IPS-18c (cell line): Measurements from ENCODE around the gene EFEMP1.
A peak's percentile ranks its signal among the peaks of the same experiment; 100 is the strongest.

Source experiments
- H3K4me3 ChIP-seq: 2 replicates; pipeline ENCODE4 v1.7.0; 2013; ENCODE audit warnings: low read depth, mild to moderate bottlenecking, low read length, moderate library complexity; ENCODE audit not compliant: insufficient read depth
- H3K9me3 ChIP-seq: one replicate; pipeline ENCODE4 v1.6.1; 2013; ENCODE audit warnings: mild to moderate bottlenecking, low read length, moderate library complexity; ENCODE audit not compliant: control insufficient read depth, insufficient read depth

The EFEMP1 gene

DNA sequence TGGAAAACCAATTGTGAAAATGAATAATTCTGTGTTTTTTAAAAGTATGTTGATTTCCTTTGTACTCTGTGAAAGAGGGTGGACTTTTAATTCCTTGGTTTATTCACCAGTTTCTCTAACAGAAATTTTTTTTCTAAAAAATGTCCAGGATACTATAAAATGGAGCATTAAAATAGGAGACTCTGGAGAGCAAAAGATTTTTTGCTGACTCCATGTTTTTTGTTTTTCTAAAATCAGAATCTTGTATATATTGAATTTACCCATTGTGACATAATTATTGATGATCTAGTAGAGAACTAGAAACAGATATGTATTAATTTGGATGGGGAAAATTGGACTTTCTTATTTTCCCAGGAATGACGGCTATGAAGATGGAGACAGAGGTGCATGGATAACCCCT lies 23.2 kb upstream of the EFEMP1 start:
- Histone ChIP-seq H3K9me3 (no peaks in the 10 kb centered on the region), H3K4me3 (no peak overlapping the region)

DNA sequence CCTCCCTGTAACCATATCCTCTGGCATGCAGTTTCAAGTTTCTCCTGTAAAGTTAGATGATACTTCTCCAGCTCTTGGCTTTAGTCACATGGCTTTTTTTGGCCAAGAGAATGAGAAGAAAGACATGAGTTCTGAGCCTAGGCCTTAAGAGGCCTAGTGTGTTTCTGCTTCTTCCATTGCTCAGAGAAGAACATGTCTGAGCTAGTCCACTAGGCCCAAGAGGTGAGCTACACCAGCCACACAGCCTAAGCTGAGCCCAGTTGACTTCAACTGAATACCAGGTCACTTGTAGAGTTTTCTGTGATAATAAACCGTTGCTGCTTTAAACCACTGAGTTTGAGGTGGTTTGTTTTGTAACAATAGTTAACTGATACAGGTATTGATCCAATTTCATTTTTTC lies 19.9 kb upstream of the EFEMP1 start:
- Histone ChIP-seq H3K9me3 (no peaks in the 10 kb centered on the region), H3K4me3 (no peak overlapping the region)

GRCh38 chr2:55936351-55936750 lies 12.8 kb upstream of the EFEMP1 start:
- no peaks in the 10 kb centered on the region for H3K9me3 ChIP-seq
- no peak overlapping the region for H3K4me3 ChIP-seq

- Histone ChIP-seq H3K9me3 (no peaks in the 10 kb centered on the region), H3K4me3 (no peak overlapping the region)
Observed at GRCh38 chr2:55934337-55934736, 10.8 kb upstream of the EFEMP1 start.

DNA sequence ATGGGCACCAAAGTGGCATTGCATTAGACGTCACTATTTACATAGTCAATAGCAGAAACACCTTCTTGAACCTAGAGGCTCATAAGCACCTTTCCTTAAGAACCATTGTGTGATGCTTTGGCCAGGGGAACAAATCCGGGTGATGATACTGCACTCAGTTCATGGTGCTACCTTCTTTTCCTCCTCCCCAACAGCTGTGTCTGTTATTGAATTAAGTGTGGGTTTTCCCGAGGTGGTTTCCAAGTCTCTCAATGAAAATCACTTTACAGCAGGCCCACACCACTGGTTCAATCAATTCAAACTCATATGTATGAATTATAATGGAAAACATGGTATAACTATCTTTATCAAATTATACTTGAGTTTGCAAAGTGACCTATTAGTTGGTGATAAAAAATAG lies 9.3 kb upstream of the EFEMP1 start:
- no peak overlapping the region for H3K4me3 ChIP-seq

GRCh38 chr2:55931281-55931680 lies 7.7 kb upstream of the EFEMP1 start:
- Histone ChIP-seq H3K9me3 (no peaks in the 10 kb centered on the region), H3K4me3 (no peak overlapping the region)

More for the DNA sequence above, 9.3 kb upstream of the EFEMP1 start:
- no peaks in the 10 kb centered on the region for H3K9me3 ChIP-seq

GRCh38 chr2:55929476-55929875 lies 5.9 kb upstream of the EFEMP1 start:
- Histone ChIP-seq H3K4me3 (no peak overlapping the region), H3K9me3 (no peaks in the 10 kb centered on the region)

DNA sequence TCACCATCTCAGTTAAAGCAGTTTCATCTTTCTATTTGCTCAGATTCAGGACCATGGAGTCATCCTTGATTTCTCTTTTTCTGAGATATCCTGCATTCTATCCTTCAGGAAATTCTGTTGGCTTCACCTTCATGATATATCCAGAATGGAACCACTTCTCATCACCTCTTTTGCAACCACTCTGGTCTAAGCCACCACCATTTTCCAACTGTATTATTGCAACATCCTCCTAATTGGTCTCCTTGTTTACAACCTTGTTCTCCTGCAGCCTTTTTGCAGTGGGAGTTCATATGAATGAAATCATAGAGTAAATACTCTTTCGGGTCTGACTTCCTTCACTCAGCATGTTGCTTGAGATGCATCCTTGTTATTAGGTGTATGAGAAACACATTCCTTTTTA lies 3.4 kb upstream of the EFEMP1 start:
- Histone ChIP-seq H3K9me3 (no peaks in the 10 kb centered on the region), H3K4me3 (no peak overlapping the region)

DNA sequence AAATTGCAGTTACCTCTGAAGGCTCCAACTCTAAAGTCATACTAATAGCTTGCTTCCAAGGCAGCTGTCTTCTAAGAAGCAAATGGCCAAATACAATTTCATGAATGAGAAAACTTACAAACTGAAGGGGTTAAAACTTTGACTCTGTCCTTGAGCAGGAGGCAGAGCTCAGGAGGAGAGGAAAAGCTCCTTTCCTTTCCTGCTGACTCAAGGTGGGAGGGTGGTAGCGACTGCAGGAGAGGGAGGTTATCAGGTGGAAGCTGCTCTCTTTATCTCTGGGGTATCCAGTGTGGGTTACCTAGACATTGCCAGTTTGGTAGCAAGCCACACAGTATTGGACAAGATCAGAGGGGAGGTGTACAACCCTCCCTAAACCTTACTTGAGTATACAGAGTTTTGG lies 2.7 kb upstream of the EFEMP1 start:
- H3K9me3 ChIP-seq = no peaks in the 10 kb centered on the region
- no peak overlapping the region for H3K4me3 ChIP-seq

DNA sequence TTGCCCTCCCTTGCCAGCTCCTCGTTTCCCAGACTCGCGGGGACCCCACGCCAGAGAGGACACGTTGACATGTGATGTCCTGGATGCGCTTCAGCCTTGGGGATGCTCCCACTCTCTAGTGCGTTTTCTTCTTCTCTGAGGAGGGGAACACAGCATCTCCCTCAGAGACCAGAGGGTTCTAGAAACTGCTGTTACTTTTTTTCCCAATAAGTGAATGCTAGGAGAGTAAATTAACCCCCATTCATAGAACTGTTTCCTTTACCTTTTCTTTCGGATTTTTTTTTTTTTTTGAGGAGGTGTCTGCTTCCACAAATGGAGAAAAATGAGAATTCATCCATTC lies 370 bp upstream of the EFEMP1 start:
- no peaks in the 10 kb centered on the region for H3K9me3 ChIP-seq
- H3K4me3 ChIP-seq = peak overlapping the region; percentile 75

DNA sequence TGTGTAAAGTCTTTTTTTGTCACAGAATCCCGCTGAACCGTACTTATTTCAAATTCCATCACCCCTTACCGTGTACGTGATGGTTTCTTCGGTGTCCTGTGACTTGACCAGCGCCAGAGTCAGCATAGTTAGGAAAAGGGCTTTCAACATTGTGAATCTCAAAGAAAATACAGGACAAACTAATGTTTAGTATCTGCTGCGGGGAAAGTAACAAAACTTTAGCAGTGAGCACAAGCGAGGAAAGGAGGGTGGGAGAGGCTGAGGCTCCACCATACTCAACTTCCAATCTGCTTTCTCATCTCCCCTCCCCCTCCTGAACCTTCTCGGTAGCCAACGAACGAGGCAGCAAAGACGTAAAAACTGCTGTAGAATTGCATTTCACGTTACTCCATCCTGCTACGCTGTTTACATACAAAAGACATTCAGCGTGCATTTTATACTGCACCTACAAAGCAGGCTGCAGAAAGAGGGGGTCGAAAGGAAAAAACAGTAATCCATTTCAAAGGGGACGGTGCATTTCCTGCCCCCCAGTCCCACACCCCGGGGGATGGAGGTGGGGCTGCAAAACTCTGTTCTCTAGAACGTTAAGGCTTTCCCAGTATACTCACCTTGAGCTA lies 1.2 kb downstream of the EFEMP1 start:
- H3K4me3 ChIP-seq = peak overlapping the region; percentile 75

GRCh38 chr2:55919574-55919973 lies 4.0 kb downstream of the EFEMP1 start:
- Histone ChIP-seq H3K9me3 (no peaks in the 10 kb centered on the region), H3K4me3 (no peak overlapping the region)

More for the DNA sequence above, 1.2 kb downstream of the EFEMP1 start:
- no peaks in the 10 kb centered on the region for H3K9me3 ChIP-seq

GRCh38 chr2:55918856-55919255 lies 4.7 kb downstream of the EFEMP1 start:
- Histone ChIP-seq H3K4me3 (no peak overlapping the region), H3K9me3 (no peaks in the 10 kb centered on the region)

DNA sequence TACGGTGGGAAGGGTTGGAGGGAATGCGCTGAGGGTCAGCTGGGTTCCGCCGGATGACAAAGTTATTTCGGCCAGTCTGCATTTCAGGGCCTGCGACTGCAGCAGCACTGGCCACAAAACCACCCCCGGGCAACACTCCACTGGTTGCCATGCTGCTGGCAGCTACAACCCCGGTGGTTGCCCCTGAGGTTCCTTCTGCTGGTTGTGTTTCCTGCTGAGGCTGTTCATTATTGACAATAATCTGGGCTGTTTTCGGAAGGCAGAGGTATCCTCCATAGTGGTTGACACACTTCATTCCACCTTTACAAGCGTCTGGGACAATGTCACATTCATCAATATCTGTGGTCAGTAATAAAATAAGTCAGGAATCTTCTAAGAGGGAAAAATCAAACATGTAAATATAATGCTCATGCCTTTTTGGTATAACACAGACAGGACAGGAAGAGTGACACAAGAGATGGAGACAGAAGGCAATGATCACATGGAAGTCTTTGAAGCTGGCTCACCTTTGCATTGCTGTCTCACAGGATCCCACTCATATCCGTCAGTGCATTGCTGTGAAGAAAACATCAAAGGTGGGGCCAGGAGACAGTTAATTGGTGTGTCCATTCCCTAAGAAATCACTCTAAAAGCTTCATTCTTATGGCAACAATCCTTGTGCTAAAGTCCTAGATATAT lies 5.7 kb downstream of the EFEMP1 start:
- Histone ChIP-seq H3K4me3 (no peak overlapping the region), H3K9me3 (no peaks in the 10 kb centered on the region)

DNA sequence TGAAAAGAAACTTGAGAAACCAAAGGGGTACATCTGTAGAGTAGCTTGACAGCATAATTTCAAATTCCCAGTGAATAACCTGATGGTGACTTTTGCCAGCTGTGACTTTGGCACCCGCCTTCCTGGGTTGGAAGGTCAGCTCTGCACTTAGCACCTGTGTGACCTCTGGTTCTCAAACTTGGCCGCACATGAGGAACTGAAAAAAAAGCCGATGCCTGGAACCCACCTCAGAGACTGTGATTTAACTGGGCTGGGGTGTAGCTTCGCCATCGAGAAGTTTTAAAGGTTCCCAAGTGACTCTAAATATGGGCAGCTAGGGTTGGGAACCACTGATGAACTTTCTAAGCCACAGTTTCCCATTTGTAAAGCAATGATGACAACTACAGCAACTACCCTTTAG lies 6.5 kb downstream of the EFEMP1 start:
- Histone ChIP-seq H3K9me3 (no peaks in the 10 kb centered on the region), H3K4me3 (no peak overlapping the region)

DNA sequence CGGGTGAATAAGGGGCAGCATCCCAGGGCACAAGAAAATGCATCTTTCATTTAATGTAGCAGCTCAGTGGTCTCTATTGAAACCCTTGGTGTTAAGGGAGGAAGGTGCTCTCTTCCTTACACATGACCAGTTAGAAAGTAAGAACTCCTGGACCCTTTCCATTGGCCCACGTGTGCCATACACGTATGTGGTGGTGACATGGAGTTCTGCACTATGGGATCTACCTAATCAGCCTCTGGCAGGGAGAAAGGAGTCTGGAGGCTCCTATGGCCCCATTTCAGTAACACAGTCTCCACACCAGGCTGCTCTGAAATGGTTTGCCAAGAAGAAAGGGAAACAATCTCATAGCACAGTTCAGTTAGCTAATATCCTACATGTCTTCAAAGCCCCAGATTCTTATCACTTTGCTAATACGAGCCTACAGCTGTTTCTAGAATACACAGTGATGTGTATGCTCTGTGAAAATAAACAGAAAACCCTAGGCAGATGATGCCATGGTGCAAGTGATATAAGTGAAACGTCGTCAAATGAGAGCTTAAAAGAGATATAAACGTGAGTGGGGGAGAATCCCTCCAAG lies 7.0 kb downstream of the EFEMP1 start:
- Histone ChIP-seq H3K9me3 (no peaks in the 10 kb centered on the region), H3K4me3 (no peak overlapping the region)

- H3K4me3 ChIP-seq = no peak overlapping the region
- no peaks in the 10 kb centered on the region for H3K9me3 ChIP-seq
Observed at GRCh38 chr2:55914786-55915185, 8.8 kb downstream of the EFEMP1 start.

- Histone ChIP-seq H3K4me3 (no peak overlapping the region), H3K9me3 (no peaks in the 10 kb centered on the region)
Observed at GRCh38 chr2:55912926-55913325, 10.7 kb downstream of the EFEMP1 start.

DNA sequence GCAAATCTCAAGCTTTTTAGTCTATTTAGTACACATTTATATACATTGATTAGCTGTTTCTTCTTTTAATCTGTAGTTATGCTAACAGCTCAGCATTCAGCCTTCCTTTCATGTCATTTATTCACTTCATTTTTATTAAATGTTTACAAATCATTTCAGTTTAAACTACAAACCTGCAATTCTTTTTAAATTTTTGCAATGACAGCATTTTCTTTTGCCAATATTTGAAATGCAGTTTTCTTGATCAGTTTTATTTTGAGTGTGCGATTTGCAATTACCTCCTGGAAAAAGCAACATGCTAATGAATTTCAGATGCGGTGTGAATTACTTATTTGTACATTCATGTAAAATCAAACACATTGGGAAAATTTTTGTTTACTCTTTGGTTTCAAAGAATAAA lies 13.5 kb downstream of the EFEMP1 start:
- no peak overlapping the region for H3K4me3 ChIP-seq

More for the DNA sequence above, 13.5 kb downstream of the EFEMP1 start:
- H3K9me3 ChIP-seq = no peaks in the 10 kb centered on the region
